Thyroid gland (tissue), 4 donors: ENCODE measurements around the gene UNC13D. TPM values are rescaled to one million over a fixed set of nuclear protein-coding genes. Genes with fewer than 3 reads are reported as not detected.
A peak's percentile ranks its signal among the peaks of the same experiment; 100 is the strongest.

ENCODE experiments used
- DNase-seq, 2 donors: peaks; one replicate each; pipeline ENCODE4 v3.0.0-alpha.2; 2019
- H3K27ac ChIP-seq, 3 donors: fragments of 200-600 bp; sonication (generic); 1 replicate in 2 of 3; 2 replicates in 1 of 3; pipeline ENCODE4 v1.5.1; 2016 to 2019; ENCODE audit warnings: mild to moderate bottlenecking in 1 of 3, moderate library complexity in 1 of 3
- H3K27me3 ChIP-seq: fragments of 200-600 bp; sonication (generic); one replicate; pipeline ENCODE4 v1.5.1; 2019
- H3K36me3 ChIP-seq, 2 donors: fragments of 200-600 bp; sonication (generic); one replicate each; pipeline ENCODE4 v1.5.1; 2016 to 2019
- H3K4me1 ChIP-seq, 2 donors: fragments of 200-600 bp; sonication (generic); one replicate each; pipeline ENCODE4 v1.5.1; 2017 to 2019
- H3K4me3 ChIP-seq, 3 donors: fragments of 200-600 bp; sonication (generic); replicated peaks in 1 of 3; 1 replicate in 2 of 3; 2 replicates in 1 of 3; pipeline ENCODE4 v1.5.1; 2016; ENCODE audit warnings: mild to moderate bottlenecking in 1 of 3
- H3K9me3 ChIP-seq: fragments of 200-600 bp; sonication (generic); one replicate; pipeline ENCODE4 v1.5.1; 2017
- CTCF ChIP-seq, 6 experiments: fragments of 200-600 bp in 3 of 6; fragments of 450-650 bp in 3 of 6; sonication (generic) in 3 of 6; IDR thresholded peaks; one replicate each; pipeline ENCODE4 v1.5.1; 2016 to 2019; ENCODE audit warnings: antibody characterized with exemption in 6 of 6, mild to moderate bottlenecking in 2 of 6, inconsistent platforms in 1 of 6, moderate library complexity in 1 of 6
- POLR2A ChIP-seq, 2 donors: fragments of 450-650 bp; IDR thresholded peaks; one replicate each; pipeline ENCODE4 v1.6.1; 2017; ENCODE audit warnings: antibody characterized with exemption in 2 of 2, mild to moderate bottlenecking in 2 of 2, moderate library complexity in 1 of 2
- WGBS, 2 donors: methylation state at CpG; one replicate each; pipeline ENCODE4 v1.1.5; 2017; 5-methylcytosine and 5-hydroxymethylcytosine counted together
- intact Hi-C: fragments of 100-400 bp; cut with DNase I; formaldehyde crosslinking; loops from one replicate; pipeline ENCODE4 v1.15.1; 2023
- total RNA-seq, 4 donors: library from RNA; depleted of rRNA; stranded (reverse); fragments of >200 nt; gene quantifications; one replicate each; pipeline ENCODE4 v1.2.3, GENCODE V29; 2016

UNC13D gene
- total RNA-seq: 1 to 10 TPM; 4.0 to 8.1 (median 5.2) TPM

- TF ChIP-seq POLR2A (IDR thresholded peaks at IDR 0.05): no peak
- no peak for TF ChIP-seq CTCF (IDR thresholded peaks at IDR 0.05)
- peaks cover 27 to 29% of the 10 kb centered on the region in 2 donors for H3K36me3 ChIP-seq
- 71 to 83% methylated on average over 16 to 22 of the region's 35 CpGs for WGBS, 2 donors
- no peaks in the 10 kb centered on the region for H3K27me3 ChIP-seq
- DNase-seq: peak in 1 of 2 donors; percentile 31
- intact Hi-C loops: loop anchor here (10.0 kb wide), 1 partner anchor 179 kb away; the partner anchor contains the start of genes RECQL5 and SAP30BP
- peak within 1 kb of the TSS in 1 of 3 donors; percentile 1 for H3K4me3 ChIP-seq
- peaks cover 25 to 42% of the 10 kb centered on the region in 2 donors for H3K4me1 ChIP-seq
- no peaks in the 10 kb centered on the region for H3K9me3 ChIP-seq
- peak within 1 kb of the TSS; percentile 83 to 94 (median 90) for H3K27ac ChIP-seq
Observed at GRCh38 chr17:75843577-75844529, at the start of gene UNC13D. Gene UNC13D, minus strand, starts transcription at chr17:75844404. Its CDS starts 67 bp downstream, at chr17:75844337.

- Histone ChIP-seq H3K4me1 (peaks cover 7 to 23% of the 10 kb centered on the region in 2 donors), H3K27me3 (no peaks in the 10 kb centered on the region), H3K27ac (no peak overlapping the region), H3K36me3 (peaks cover 9 to 14% of the 10 kb centered on the region in 2 donors), H3K4me3 (no peak overlapping the region), H3K9me3 (no peaks in the 10 kb centered on the region)
- TF ChIP-seq POLR2A (IDR thresholded peaks at IDR 0.05): no peak
- no peak for TF ChIP-seq CTCF (IDR thresholded peaks at IDR 0.05)
- DNase-seq: no peak
- intact Hi-C loops: no loop called here
- 93 to 94% methylated on average over 18 of the region's 18 CpGs for WGBS, 2 donors
Observed at GRCh38 chr17:75893305-75894048, 49.3 kb upstream of the UNC13D start.

- 94 to 100% methylated on average over 3 to 7 of the region's 16 CpGs for WGBS, 2 donors
- DNase-seq: no peak
- TF ChIP-seq CTCF (IDR thresholded peaks at IDR 0.05) (no peak), POLR2A (IDR thresholded peaks at IDR 0.05) (no peak)
- intact Hi-C loops: no loop called here
- no peak overlapping the region for H3K27ac ChIP-seq
- peaks cover 7 to 23% of the 10 kb centered on the region in 2 donors for H3K4me1 ChIP-seq
- H3K4me3 ChIP-seq: no peak overlapping the region
- no peaks in the 10 kb centered on the region for H3K9me3 ChIP-seq
- H3K27me3 ChIP-seq: no peaks in the 10 kb centered on the region
- H3K36me3 ChIP-seq: peaks cover 8 to 14% of the 10 kb centered on the region in 2 donors
Observed at GRCh38 chr17:75892556-75893224, 48.5 kb upstream of the UNC13D start.

GRCh38 chr17:75891605-75892555, 47.7 kb upstream of the UNC13D start:
- Histone ChIP-seq H3K4me1 (peaks cover 7 to 18% of the 10 kb centered on the region in 2 donors), H3K27me3 (no peaks in the 10 kb centered on the region), H3K27ac (no peak overlapping the region), H3K9me3 (no peaks in the 10 kb centered on the region), H3K36me3 (peaks cover 8 to 14% of the 10 kb centered on the region in 2 donors), H3K4me3 (no peak overlapping the region)
- intact Hi-C loops: no loop called here
- DNase-seq: no peak
- WGBS, 2 donors: 76 to 86% methylated on average over 15 to 21 of the region's 32 CpGs
- TF ChIP-seq CTCF (IDR thresholded peaks at IDR 0.05) (no peak), POLR2A (IDR thresholded peaks at IDR 0.05) (no peak)
